GM18526 (cell line): ENCODE measurements around the gene TMEM61.

Experiments used
- POLR2A ChIP-seq: IDR thresholded peaks from 3 replicates; pipeline ENCODE4 v1.6.1; 2011; ENCODE audit not compliant: insufficient read length; ENCODE audit errors: extremely low read depth

Gene TMEM61

DNA sequence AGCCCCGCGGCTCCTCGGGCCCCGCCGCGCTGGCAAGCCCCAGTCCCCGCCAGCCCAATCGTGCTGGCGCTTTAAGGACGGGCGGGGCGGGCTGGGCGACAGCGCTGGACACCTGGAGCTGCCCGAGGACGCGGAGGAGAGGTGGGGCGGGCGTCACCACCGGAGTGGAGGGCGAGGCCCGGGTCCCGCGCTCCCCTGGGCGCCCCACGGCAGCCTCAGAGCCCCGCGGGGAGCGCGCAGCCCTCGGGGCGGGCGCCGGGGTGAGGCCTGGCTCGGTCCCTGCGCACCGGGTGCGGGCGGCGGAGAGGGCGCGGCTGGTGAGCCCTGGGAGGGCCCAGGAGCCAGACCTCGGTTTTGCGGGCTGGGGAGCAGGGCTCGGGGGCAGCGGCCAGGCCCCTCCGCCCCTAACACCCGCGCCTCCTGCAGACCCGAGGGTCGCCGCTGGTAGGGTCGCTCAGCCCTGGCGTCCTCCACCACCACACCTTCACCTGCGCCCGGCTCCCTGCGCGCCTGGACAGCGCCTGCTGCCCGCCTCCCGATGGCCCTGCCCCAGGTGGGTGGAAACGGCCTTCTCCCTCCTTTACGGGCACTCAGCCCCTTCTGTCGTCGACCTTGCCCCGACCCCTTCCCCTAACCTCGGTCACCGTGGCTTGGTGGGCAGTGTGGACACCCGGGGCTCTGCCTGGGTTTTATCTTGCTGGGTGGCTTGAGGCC is at the start of gene TMEM61:
TSS of gene TMEM61 (plus strand) at position 101 of the 714 bp plus-strand sequence. CDS start at position 539, 438 bp downstream.
- TF ChIP-seq POLR2A, result no peak

DNA sequence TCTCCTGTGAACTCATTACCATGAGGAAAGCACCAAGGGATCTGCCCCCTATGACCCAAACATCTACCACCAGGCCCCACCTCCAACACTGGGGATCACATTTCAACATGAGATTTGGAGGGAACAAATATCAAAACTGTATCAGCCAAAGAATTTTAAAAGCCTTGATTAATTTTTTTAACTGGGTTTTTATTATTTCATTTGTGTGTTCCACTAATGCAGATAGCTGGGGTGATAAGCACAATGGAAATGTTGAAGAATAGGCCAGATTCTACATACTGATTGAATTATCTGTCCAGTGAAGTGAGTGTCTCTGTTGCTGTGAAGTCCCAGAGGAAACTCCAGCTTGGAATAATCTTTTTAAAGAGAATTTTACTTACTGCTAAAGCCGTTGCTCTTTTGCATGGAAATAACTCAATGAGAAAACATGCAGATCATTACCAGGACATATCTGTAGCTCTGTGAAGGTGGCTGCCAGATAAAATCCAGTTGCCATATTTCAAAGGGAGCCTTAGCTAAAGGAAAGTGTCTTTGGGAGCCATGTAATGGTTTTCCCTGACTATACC is 49.1 kb upstream of the TMEM61 start:
- no peak for TF ChIP-seq POLR2A

DNA sequence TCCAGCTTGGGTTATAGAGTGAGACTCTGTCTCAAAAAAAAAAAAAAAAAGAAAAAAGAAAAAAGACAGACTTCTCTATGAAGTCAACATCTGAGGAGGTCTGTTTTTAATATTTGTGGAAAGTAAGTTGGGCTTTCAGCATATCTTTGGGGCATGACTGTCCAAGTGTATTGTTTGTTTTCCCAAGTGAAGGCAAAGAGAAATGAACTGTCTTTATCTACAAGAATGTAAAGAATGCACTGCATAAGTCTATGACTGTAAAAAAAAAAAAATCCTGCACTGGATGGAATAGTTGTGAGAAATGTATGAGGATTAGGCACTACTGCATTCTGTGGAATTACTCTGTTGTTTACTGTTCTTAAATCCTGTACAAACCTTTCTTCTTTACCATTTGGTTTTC is 45.6 kb upstream of the TMEM61 start:
- no peak for TF ChIP-seq POLR2A

DNA sequence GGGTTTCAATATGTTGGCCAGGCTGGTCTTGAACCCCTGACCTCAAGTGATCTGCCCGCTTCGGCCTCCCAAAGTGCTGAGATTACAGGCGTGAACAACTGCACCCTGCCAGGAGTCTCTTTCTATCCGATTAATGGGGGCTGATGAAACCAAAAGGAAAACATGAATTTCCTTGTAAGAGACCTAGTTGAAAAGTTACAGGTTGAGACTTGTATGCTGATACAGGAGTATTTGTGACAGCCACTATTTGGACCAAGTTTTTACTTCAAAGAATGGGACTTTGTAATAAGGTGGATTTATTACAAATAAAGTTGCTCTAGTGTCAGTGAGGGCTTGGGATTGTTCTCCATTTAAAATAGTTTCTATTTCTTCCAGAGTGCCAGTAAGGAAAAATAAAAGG is 43.6 kb upstream of the TMEM61 start:
- TF ChIP-seq POLR2A, result no peak

DNA sequence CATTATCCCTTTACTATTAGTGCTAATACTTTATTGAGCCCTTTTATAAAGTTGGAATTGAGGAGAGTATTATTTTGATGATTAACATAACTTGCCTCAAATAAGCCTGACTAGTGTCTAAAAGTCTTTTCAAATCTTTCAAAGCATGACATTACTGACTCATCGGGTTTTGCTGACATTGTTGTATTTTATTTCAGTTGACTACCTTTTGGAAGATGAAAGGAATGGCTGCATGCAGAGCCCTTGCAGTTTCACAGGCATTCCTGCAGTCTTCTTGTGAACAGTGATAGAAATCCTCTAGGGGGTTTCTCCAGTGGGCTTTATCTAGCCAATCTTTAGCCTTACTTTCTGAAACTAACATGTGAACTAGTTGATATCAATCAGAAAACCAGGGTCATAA is 43.0 kb upstream of the TMEM61 start:
- no peak for TF ChIP-seq POLR2A

DNA sequence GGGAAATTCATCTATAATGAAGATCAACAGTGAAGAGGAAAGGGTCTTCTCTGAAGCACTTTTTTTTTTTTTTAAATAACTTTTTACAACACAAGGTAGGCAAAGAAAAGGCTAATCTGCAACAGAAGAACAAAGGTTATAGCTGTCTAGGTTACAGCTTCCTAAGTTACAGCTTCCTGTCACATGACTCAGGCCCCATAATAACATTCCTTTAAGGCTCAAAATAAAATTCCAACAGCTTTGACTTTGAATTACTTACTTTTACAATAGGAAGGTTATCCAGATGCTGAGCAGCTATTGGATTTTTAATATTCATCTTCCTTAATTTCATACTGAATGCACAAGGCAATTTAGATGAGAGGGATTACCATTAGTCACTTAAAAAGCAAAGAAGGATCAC is 40.4 kb upstream of the TMEM61 start:
- TF ChIP-seq POLR2A, result no peak

DNA sequence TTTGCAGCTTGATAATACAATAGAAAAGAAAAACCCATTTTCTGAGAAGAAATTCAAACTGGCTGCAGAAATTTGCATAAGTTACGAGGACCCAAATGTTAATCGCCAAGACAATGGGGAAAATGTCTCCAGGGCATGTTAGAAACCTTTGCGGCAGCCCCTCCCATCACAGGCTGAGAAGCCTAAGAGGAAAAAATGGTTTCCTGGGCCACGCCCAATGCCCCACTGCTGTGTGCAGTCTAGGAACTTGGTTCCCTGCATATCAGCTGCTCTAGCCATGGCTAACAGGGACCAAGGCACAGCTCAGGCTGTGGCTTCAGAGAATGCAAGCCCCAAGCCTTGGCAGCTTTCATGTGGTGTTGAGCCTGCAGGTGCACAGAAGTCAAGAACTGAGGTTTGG is 37.5 kb upstream of the TMEM61 start:
- no peak for TF ChIP-seq POLR2A

DNA sequence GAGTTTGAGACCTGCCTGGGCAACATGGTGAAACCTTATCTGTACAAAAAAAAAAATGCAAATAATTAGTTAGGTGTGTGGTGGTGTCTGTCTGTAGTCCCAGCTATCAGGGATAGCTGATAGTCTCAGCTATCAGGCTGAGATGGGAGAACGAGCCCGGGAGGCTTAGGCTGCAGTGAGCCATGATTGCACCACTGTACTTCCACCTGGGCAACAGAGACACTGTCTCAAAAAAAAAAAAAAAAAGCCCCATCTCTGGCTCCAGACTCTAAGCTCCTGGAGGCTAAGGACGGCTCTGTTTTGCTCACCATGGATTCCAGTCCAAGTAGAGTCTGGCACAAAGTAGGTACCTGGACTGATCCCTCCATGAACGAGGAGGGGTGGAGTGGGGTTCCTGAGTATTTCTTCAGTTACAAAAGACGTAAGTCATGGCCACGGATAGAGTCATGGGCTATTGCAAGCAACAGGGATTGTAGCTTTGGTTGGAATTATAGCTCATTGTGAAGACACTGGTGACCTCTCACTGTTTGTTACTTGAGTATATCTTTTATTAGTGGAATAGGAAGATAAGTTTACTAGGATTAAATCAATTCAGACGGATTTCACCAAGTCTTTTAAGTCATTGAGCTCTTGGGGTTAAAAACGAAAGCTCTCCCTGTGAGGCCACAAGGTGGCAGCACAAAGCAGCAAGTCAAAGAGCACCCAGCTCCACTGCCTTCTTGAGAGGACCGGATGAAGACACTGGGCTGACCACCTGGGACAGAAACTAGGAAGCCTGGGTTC is 35.6 kb upstream of the TMEM61 start:
- TF ChIP-seq POLR2A, result no peak

DNA sequence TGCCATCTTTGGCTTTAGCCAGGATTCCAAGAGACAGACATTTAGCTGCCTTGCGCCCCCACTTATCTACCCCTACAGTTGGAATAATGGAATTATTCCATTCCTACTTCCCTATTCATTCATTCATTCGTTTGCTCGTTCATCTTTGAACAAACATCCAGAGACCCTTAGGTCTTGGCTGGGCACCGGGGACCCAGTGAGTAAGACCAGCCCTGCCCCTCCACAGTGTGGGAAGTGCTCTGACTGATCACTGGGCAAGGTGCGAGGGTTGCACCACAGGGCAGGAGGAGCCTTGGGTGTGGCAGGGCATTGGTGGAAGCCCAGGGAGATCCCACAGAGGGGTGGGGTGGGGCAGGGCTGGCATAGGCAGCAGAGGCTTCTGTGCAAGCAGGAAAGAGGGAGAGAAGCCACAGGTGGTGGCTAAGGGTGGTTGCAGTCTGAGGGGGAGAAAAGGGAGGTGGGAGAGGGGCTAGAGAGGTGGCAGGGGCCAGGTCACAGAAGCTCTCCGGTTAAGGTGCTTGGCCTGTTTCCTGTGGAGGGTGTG is 35.0 kb upstream of the TMEM61 start:
- TF ChIP-seq POLR2A, result no peak

DNA sequence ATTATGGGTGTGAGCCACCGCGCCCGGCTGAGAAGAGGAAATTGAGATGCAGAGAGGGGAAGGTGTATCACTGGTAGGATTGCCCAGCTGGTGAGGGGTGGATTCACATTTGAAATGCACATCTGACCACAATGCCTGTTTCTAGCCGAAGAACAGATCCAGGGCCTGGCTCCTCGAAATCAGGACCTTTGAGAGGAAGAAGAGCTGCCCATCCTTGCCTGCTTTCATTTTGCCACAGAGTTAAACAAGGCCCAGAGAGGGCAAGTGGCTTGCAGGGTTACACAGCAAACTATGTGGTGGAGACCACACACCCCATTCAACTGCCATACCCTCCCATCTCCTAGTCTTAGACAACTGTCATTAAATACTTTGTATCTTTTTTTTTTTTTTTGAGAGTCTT is 32.9 kb upstream of the TMEM61 start:
- no peak for TF ChIP-seq POLR2A

DNA sequence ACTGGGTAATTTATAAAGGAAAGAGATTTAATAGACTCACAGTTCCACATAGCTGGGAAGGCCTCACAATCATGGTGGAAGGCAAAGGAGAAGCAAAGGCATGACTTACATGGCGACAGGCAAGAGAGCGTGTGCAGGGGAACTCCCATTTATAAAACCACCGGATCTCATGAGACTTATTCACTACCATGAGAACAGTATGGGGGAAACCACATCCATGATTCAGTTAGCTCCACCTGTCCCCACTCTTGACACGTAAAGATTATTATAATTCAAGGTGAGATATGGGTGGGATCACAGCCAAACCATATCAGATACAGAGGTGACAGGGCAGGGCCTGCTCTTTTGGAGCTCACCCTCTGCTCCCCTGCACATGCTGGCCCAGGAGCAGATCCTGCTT is 31.4 kb upstream of the TMEM61 start:
- TF ChIP-seq POLR2A, result no peak

DNA sequence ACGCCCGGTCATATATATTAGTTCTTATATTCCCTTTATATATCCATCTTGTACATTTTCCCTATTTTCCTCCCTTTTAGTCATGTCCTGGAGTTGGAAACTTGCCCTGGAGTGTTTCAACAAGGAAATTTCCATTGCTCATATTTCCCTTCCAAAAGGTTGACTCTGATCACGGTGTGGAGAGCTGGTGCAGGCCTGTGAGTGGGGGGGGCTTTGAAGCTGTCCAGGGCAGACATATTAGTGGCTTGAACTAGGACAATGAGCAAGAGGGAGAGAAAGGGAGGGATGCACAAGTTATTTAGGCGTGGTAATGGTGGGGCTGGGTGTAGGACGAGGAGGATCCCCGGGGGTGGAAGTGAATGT is 30.4 kb upstream of the TMEM61 start:
- no peak for TF ChIP-seq POLR2A

DNA sequence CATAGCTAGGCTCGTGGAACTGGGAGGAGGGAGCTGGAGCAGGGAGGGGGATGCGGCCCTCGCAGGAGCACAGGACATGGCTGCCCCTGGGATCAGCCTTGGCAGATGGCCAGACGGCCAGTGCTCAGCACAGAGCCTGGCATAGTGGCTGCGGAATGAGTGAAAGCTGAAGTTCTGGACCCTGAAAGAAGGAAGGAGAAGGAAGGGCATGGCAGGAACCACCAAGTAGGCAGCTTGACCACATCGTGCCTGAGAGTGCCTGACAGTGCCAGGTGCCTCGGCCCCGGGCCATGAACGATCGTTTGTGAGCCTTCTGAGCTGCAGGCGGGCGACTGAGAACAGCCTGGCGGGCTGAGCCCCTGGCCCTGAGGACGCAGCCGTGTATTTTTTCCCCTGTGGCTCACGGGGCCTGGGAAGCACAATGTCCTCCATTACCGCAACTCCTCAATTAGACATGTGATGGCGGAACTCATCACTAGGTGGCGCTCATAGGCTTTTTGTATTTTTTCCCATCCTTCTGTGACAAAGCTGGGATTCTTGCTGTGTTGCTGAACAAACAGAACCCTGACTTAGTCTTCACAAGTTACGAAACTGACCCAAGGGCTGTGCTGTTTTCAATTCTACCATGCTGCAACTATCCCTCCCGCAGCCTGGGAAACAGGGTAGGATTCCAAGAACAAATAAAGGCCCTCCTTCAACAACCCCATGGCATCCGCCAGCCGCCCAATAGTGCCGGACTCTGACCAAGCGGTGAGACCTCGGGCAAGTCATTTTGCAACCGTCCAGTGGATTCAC is 29.9 kb upstream of the TMEM61 start:
- TF ChIP-seq POLR2A, result no peak

DNA sequence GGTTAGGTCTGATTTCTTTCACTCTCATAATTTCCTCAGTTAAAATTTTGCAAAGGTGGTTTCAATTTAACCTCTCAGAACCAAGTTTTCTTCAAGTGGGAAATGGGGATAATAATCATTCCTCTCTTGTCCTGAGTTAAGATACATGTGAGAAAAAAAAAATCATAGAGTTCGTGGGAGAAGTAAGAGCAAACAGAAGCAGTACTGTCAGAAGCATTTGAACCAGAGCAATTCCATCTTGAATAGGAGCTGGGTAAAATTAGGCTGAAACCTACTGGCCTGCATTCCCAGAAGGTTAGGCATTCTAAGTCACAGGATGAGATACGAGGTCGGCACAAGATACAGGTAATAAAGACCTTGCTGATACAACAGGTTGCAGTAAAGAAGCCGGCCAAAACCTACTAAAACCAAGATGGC is 28.6 kb upstream of the TMEM61 start:
- no peak for TF ChIP-seq POLR2A
